ENCODE results near the gene PLEKHO2. TPM values are rescaled to one million over a fixed set of nuclear protein-coding genes. Genes with fewer than 3 reads are reported as not detected.

PLEKHO2 gene
- total and polyA plus RNA-seq, 2 experiments from 2014 or later = 9.0 to 29.4 TPM

DNA sequence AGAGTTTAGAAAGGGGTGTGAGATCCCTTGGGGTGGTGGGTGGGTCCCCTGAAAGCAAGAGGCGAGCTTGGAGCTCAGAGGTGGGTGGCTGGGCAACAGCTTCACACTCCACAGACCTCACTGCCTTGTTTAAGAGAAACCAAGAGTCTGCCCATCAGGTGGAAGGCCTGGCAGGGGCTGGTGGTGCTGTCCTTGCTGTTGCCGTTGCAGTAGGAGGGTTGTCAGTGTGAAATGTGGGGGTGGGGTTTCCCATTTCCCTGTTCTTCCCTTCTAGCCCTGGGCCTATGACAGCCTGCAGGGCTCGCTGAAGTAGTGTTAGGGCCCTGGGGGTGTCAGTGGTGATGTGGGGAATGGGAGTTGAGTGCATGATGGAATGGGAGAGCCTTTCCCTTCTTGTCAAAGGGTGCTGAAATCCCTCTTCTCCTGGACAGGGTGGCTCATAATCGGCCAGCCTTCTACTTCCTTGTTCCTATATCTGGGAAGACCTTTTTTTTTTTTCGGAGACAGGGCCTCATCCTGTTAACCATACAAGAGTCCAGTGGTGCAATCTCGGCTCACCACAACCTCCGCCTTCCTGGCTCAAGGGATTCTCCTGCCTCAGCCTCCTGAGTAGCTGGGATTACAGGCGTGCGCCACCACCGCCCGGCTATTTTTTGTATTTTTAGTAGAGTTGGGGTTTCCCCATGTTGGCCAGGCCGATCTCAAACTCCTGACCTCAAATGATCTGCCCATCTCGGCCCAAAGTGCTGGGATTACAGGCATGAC is 4.3 kb downstream of the PLEKHO2 start (continued):
- TF ChIP-seq, protein P1, sequence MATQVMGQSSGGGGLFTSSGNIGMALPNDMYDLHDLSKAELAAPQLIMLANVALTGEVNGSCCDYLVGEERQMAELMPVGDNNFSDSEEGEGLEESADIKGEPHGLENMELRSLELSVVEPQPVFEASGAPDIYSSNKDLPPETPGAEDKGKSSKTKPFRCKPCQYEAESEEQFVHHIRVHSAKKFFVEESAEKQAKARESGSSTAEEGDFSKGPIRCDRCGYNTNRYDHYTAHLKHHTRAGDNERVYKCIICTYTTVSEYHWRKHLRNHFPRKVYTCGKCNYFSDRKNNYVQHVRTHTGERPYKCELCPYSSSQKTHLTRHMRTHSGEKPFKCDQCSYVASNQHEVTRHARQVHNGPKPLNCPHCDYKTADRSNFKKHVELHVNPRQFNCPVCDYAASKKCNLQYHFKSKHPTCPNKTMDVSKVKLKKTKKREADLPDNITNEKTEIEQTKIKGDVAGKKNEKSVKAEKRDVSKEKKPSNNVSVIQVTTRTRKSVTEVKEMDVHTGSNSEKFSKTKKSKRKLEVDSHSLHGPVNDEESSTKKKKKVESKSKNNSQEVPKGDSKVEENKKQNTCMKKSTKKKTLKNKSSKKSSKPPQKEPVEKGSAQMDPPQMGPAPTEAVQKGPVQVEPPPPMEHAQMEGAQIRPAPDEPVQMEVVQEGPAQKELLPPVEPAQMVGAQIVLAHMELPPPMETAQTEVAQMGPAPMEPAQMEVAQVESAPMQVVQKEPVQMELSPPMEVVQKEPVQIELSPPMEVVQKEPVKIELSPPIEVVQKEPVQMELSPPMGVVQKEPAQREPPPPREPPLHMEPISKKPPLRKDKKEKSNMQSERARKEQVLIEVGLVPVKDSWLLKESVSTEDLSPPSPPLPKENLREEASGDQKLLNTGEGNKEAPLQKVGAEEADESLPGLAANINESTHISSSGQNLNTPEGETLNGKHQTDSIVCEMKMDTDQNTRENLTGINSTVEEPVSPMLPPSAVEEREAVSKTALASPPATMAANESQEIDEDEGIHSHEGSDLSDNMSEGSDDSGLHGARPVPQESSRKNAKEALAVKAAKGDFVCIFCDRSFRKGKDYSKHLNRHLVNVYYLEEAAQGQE (IDR thresholded peaks at IDR 0.05; ENCODE audit: unreplicated experiment) = no peak
- TF ChIP-seq, protein P2, sequence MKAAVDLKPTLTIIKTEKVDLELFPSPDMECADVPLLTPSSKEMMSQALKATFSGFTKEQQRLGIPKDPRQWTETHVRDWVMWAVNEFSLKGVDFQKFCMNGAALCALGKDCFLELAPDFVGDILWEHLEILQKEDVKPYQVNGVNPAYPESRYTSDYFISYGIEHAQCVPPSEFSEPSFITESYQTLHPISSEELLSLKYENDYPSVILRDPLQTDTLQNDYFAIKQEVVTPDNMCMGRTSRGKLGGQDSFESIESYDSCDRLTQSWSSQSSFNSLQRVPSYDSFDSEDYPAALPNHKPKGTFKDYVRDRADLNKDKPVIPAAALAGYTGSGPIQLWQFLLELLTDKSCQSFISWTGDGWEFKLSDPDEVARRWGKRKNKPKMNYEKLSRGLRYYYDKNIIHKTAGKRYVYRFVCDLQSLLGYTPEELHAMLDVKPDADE (IDR thresholded peaks at IDR 0.05) = no peak
- TF ChIP-seq EZH2phosphoT487 (IDR thresholded peaks at IDR 0.05; ENCODE audit: unreplicated experiment) (no peak), POLR2AphosphoS5 (IDR thresholded peaks at IDR 0.05; ENCODE audit: low read depth) (no peak)

DNA sequence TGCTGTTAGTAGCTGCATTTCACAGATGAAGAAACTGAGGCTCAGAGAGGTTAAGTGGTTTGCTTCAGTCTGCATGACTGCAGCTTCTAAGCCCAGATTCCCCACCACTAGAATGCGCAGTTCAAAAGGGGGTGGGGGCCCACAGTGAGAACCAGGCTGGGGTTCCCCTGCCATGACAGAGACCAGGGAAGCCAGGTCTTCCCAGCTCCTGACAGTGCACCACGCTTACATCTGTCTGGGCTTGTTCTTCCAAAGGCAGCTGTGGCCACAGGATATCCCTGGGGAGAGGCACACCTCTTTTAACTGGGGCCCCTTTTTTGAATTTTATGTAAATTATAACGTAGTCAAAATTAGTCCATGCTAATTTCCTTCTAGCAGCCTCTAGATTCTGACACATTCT is 5.3 kb downstream of the PLEKHO2 start:
- peak overlapping the region; percentile 75; the same call in 1 of the 2 replicates for H3K27ac Mint-ChIP-seq
- TF ChIP-seq EZH2phosphoT487 (IDR thresholded peaks at IDR 0.05; ENCODE audit: unreplicated experiment) (no peak), STAT1 (IDR thresholded peaks at IDR 0.05; ENCODE audit: unreplicated experiment) (no peak), POLR2AphosphoS5 (IDR thresholded peaks at IDR 0.05; ENCODE audit: low read depth) (no peak)
- TF ChIP-seq, protein P1 (IDR thresholded peaks at IDR 0.05; ENCODE audit: unreplicated experiment) = no peak
- TF ChIP-seq, protein P2 (IDR thresholded peaks at IDR 0.05) = no peak
- TF ChIP-seq, protein P3, sequence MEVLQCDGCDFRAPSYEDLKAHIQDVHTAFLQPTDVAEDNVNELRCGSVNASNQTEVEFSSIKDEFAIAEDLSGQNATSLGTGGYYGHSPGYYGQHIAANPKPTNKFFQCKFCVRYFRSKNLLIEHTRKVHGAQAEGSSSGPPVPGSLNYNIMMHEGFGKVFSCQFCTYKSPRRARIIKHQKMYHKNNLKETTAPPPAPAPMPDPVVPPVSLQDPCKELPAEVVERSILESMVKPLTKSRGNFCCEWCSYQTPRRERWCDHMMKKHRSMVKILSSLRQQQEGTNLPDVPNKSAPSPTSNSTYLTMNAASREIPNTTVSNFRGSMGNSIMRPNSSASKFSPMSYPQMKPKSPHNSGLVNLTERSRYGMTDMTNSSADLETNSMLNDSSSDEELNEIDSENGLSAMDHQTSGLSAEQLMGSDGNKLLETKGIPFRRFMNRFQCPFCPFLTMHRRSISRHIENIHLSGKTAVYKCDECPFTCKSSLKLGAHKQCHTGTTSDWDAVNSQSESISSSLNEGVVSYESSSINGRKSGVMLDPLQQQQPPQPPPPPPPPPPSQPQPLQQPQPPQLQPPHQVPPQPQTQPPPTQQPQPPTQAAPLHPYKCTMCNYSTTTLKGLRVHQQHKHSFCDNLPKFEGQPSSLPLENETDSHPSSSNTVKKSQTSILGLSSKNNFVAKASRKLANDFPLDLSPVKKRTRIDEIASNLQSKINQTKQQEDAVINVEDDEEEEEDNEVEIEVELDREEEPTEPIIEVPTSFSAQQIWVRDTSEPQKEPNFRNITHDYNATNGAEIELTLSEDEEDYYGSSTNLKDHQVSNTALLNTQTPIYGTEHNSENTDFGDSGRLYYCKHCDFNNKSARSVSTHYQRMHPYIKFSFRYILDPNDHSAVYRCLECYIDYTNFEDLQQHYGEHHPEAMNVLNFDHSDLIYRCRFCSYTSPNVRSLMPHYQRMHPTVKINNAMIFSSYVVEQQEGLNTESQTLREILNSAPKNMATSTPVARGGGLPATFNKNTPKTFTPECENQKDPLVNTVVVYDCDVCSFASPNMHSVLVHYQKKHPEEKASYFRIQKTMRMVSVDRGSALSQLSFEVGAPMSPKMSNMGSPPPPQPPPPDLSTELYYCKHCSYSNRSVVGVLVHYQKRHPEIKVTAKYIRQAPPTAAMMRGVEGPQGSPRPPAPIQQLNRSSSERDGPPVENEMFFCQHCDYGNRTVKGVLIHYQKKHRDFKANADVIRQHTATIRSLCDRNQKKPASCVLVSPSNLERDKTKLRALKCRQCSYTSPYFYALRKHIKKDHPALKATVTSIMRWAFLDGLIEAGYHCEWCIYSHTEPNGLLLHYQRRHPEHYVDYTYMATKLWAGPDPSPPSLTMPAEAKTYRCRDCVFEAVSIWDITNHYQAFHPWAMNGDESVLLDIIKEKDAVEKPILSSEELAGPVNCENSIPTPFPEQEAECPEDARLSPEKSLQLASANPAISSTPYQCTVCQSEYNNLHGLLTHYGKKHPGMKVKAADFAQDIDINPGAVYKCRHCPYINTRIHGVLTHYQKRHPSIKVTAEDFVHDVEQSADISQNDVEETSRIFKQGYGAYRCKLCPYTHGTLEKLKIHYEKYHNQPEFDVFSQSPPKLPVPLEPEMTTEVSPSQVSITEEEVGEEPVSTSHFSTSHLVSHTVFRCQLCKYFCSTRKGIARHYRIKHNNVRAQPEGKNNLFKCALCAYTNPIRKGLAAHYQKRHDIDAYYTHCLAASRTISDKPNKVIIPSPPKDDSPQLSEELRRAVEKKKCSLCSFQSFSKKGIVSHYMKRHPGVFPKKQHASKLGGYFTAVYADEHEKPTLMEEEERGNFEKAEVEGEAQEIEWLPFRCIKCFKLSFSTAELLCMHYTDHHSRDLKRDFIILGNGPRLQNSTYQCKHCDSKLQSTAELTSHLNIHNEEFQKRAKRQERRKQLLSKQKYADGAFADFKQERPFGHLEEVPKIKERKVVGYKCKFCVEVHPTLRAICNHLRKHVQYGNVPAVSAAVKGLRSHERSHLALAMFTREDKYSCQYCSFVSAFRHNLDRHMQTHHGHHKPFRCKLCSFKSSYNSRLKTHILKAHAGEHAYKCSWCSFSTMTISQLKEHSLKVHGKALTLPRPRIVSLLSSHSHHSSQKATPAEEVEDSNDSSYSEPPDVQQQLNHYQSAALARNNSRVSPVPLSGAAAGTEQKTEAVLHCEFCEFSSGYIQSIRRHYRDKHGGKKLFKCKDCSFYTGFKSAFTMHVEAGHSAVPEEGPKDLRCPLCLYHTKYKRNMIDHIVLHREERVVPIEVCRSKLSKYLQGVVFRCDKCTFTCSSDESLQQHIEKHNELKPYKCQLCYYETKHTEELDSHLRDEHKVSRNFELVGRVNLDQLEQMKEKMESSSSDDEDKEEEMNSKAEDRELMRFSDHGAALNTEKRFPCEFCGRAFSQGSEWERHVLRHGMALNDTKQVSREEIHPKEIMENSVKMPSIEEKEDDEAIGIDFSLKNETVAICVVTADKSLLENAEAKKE (CRISPR knock-in tag; IDR thresholded peaks at IDR 0.05) = no peak

More for the DNA sequence above, 5.3 kb downstream of the PLEKHO2 start:
- H3K27ac ChIP-seq (ENCODE audit: low read depth) = no peak overlapping the region
- peaks cover 13% of the 10 kb centered on the region; the same call in 1 of the 2 replicates for H3K36me3 ChIP-seq (ENCODE audit: insufficient read depth)
- Mint-ChIP-seq H3K36me3 (ENCODE audit: low read depth) (peaks cover 32% of the 10 kb centered on the region), H3K4me3 (no peak overlapping the region), H3K4me1 (peaks cover 70% of the 10 kb centered on the region), H3K9me3 (no peaks in the 10 kb centered on the region), H3K27me3 (ENCODE audit: insufficient read depth, low read depth, poor library complexity) (peaks cover 13% of the 10 kb centered on the region)
- no peak for ATAC-seq
- no peaks in the 10 kb centered on the region for H3K27me3 ChIP-seq (ENCODE audit: insufficient read depth)
- peaks cover 70% of the 10 kb centered on the region for H3K4me1 ChIP-seq (ENCODE audit: insufficient read depth)
- peaks cover 93% of the 10 kb centered on the region for H3K79me2 ChIP-seq (replicated peaks; ENCODE audit: insufficient read depth)
- H3K4me3 ChIP-seq = no peak overlapping the region
- H4K20me1 ChIP-seq (replicated peaks; ENCODE audit: insufficient read depth) = peaks cover 84% of the 10 kb centered on the region
- H3F3A ChIP-seq (replicated peaks; ENCODE audit: low read depth) = peaks cover 27% of the 10 kb centered on the region
- H3K4me2 ChIP-seq = peak overlapping the region; percentile 38; the same call in 1 of the 2 replicates
- no peak for DNase-seq (ENCODE audit: low spot score)
- no peaks in the 10 kb centered on the region for H3K9me2 ChIP-seq (ENCODE audit: insufficient read depth)
- no peak overlapping the region for H2AFZ ChIP-seq
